Stimulated activated CD8-positive, alpha-beta memory T cell treated with anti-CD3 and anti-CD28 coated beads, Interleukin-4, amount 100 ng/mL, for 48 hours (primary cell): Measurements from ENCODE around the gene ZBTB2.
A peak's percentile ranks its signal among the peaks of the same experiment; 100 is the strongest.
"Not testable (repeated sequence)": the region's sequence is repeated elsewhere in the genome, so short reads cannot be mapped to it uniquely, and the experiment has no call there.

Experiments
- DNase-seq: peaks from one replicate; pipeline ENCODE4 v3.0.0-alpha.2; 2020

Gene ZBTB2

GRCh38 chr6:151325075-151326050, 66.0 kb downstream of the ZBTB2 start:
- no peak for DNase-seq

GRCh38 chr6:151324488-151324825, 66.9 kb downstream of the ZBTB2 start:
- DNase-seq: no peak

GRCh38 chr6:151323791-151324487, 67.4 kb downstream of the ZBTB2 start:
- DNase-seq: peak; percentile 86

- DNase-seq: no peak
Observed at GRCh38 chr6:151322570-151322969, 68.8 kb downstream of the ZBTB2 start.

- DNase-seq: no peak
Observed at GRCh38 chr6:151321438-151321837, 69.9 kb downstream of the ZBTB2 start.

- DNase-seq: no peak
Observed at GRCh38 chr6:151320140-151320539, 71.2 kb downstream of the ZBTB2 start.

- no peak for DNase-seq
Observed at GRCh38 chr6:151317995-151318365, 73.4 kb downstream of the ZBTB2 start.

GRCh38 chr6:151317103-151317994, 74.0 kb downstream of the ZBTB2 start:
- no peak for DNase-seq

GRCh38 chr6:151315661-151316060, 75.7 kb downstream of the ZBTB2 start:
- DNase-seq: not testable (repeated sequence)
